Cardiac muscle cell (in vitro differentiated cells and primary cell): ENCODE measurements around the gene APOA1. TPM values are rescaled to one million over a fixed set of nuclear protein-coding genes. Genes with fewer than 3 reads are reported as not detected.

Experiments used
- DNase-seq, 2 donors: peaks; one replicate each; pipeline versions ENCODE4 v3.0.0 to v3.0.0-alpha.2; 2010 to 2017; ENCODE audit warnings: low read depth in 1 of 2, low spot score in 1 of 2
- H3K27ac ChIP-seq: fragments of 200-600 bp; sonication (generic); 2 replicates; pipeline ENCODE4 v1.5.1; 2016
- H3K27me3 ChIP-seq: fragments of 200-600 bp; sonication (generic); 2 replicates; pipeline ENCODE4 v1.6.0; 2016; ENCODE audit warnings: control low read depth
- H3K36me3 ChIP-seq: fragments of 200-600 bp; sonication (generic); 2 replicates; pipeline ENCODE4 v1.5.1; 2016; ENCODE audit warnings: control low read depth
- H3K4me1 ChIP-seq: fragments of 200-600 bp; sonication (generic); 2 replicates; pipeline ENCODE4 v1.8.1; 2017; ENCODE audit warnings: low read depth, mild to moderate bottlenecking, mixed run types
- H3K4me3 ChIP-seq: fragments of 200-600 bp; sonication (generic); 2 replicates; pipeline ENCODE4 v1.5.1; 2016; ENCODE audit warnings: mild to moderate bottlenecking
- H3K9me3 ChIP-seq: fragments of 200-600 bp; sonication (generic); 2 replicates; pipeline ENCODE4 v1.5.1; 2017; ENCODE audit warnings: low read depth, mild to moderate bottlenecking, control low read depth
- CTCF ChIP-seq: IDR thresholded peaks from 2 replicates; pipeline ENCODE4 v1.5.1; 2012; ENCODE audit warnings: low read depth, mild to moderate bottlenecking, low read length
- polyA plus RNA-seq: library from polyadenylated mRNA; unstranded; fragments of >200 nt; fragmentation: Nextera tagmentation; extraction: Ambion mirVana; gene quantifications from 2 replicates; pipeline ENCODE4 v1.2.1, GENCODE V29; 2016
- total RNA-seq: library from RNA; depleted of rRNA; stranded (reverse); fragments of >200 nt; gene quantifications from 2 replicates; pipeline ENCODE4 v1.2.3, GENCODE V29; 2016

Gene APOA1
- total and polyA plus RNA-seq, 2 experiments from 2014 or later, result 56.3 to 117 TPM

DNA sequence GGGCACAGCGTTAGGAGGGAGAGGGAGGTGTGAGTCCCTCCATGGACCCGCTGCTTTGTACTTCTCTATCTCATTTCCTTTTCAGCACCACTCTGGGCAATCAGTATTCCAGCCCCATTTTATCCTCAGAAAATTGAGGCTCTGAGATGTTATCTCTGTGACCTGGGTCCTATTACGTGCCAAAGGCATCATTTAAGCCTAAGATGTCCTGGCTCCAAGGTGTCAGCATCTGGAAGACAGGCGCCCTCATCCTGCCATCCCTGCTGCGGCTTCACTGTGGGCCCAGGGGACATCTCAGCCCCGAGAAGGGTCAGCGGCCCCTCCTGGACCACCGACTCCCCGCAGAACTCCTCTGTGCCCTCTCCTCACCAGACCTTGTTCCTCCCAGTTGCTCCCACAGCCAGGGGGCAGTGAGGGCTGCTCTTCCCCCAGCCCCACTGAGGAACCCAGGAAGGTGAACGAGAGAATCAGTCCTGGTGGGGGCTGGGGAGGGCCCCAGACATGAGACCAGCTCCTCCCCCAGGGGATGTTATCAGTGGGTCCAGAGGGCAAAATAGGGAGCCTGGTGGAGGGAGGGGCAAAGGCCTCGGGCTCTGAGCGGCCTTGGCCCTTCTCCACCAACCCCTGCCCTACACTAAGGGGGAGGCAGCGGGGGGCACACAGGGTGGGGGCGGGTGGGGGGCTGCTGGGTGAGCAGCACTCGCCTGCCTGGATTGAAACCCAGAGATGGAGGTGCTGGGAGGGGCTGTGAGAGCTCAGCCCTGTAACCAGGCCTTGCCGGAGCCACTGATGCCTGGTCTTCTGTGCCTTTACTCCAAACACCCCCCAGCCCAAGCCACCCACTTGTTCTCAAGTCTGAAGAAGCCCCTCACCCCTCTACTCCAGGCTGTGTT is 8.5 kb downstream of the APOA1 start:
- DNase-seq, result no peak
- Histone ChIP-seq H3K9me3 (no peaks in the 10 kb centered on the region), H3K27me3 (no peaks in the 10 kb centered on the region), H3K36me3 (no peaks in the 10 kb centered on the region), H3K4me1 (peaks cover 29% of the 10 kb centered on the region), H3K27ac (peak overlapping the region; percentile 31), H3K4me3 (no peak overlapping the region)
- no peak for TF ChIP-seq CTCF

GRCh38 chr11:116827461-116827860 is 10.0 kb downstream of the APOA1 start:
- DNase-seq, result no peak
- no peak overlapping the region for H3K27ac ChIP-seq
- H3K9me3 ChIP-seq, result no peaks in the 10 kb centered on the region
- peaks cover 38% of the 10 kb centered on the region for H3K4me1 ChIP-seq
- H3K4me3 ChIP-seq, result no peak overlapping the region
- H3K36me3 ChIP-seq, result no peaks in the 10 kb centered on the region
- H3K27me3 ChIP-seq, result no peaks in the 10 kb centered on the region
- TF ChIP-seq CTCF, result no peak

DNA sequence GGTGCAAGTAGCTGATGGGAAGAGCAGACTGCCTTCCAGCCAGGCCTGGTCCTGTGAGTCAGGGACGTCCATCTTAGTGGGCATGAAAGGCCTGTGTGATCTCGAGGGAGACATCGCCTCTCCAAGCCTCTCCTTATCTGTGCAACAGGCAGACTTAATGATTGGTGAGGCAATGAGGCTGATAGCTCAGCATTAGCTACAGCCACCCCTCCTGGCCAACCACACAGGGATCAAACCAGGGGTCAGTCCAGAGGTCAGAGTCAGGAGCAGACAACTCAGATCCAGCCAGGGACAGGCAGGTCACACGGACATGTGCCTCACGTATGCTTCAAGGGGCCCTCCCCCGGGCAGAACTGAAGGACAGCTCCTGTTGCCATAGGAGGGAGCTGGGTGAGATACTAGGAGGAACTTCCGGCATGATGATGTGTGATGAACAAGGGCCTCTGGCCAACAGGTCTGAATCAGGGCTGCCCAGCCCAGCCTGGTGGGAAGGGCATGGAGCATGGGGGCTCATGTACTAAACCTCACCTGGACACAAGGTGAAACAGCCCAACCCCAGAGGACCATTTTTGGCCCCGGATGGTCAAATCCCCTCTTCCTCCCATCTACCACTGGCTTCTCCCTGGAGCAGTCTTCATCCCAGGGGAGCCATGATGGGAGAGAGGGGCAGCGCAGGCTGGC is 10.5 kb downstream of the APOA1 start:
- TF ChIP-seq CTCF, result no peak
- Histone ChIP-seq H3K9me3 (no peaks in the 10 kb centered on the region), H3K27ac (peak overlapping the region; percentile 33), H3K4me1 (peaks cover 38% of the 10 kb centered on the region), H3K36me3 (no peaks in the 10 kb centered on the region), H3K27me3 (no peaks in the 10 kb centered on the region), H3K4me3 (no peak overlapping the region)
- DNase-seq, result peak in 1 of 2 donors; percentile 10

DNA sequence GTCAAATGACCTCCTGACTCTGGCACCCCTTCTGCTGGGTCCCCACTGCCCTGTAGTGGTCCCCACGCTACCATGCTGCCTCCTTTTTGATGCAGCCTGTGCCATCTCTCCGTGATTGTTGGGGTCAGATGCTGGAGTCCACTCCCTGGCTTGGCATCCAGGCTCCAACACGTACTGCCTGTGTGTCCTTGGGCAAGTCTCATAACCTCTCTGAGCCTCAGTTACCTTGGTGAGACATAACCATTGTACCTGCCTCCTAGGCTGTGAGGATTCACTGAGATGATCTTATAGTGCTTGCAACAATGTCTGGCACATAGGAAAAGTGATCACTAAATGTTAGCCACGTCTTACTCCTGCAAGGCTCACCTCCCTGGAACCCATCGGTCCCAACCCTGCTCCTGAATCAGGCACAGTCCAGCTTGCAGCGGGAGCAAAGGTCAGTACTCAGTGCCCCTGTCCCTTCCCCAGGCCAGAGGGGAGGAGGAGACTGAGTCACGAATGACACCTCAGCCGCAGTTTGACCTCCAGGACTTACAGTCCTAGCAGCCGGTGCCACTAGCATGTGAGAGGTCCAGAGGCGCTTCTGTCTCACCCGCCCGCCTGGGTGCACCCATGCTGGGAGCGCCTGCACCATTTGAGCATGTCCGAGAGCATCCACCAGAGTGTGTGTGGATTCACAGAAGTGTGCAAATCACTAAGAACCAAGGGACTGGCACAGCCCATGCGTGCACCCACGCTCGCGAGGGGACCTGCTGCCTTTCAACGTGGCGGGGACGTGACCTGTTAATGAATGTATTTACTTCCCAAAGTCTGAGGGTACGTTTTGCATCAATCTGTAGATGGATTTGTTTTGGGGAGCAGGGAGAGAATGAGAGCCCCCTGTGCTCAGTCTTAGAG is 11.3 kb downstream of the APOA1 start:
- Histone ChIP-seq H3K36me3 (no peaks in the 10 kb centered on the region), H3K4me1 (peaks cover 38% of the 10 kb centered on the region), H3K4me3 (no peak overlapping the region), H3K27me3 (no peaks in the 10 kb centered on the region), H3K9me3 (no peaks in the 10 kb centered on the region), H3K27ac (peak overlapping the region; percentile 33)
- DNase-seq, result no peak
- no peak for TF ChIP-seq CTCF

DNA sequence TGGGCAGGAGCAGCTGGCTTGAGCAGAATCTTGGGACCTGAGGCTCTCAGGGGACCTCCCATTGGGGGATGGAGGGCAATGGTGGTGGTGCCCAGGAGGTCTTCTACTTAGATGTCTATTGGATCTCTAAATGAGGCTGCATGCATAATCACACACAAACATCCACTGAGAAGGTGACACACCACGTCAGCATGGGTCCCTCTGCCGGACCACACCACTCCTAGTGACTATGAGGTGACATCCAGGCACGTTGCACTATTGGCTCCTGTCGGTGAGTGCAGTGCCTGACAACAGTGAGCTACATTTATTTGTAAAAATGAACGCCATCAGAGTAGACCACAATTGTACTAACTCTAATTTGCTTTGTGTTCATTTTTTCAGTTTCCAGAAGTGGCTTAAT is 12.0 kb downstream of the APOA1 start:
- Histone ChIP-seq H3K9me3 (no peaks in the 10 kb centered on the region), H3K27ac (no peak overlapping the region), H3K36me3 (no peaks in the 10 kb centered on the region), H3K27me3 (no peaks in the 10 kb centered on the region), H3K4me3 (no peak overlapping the region), H3K4me1 (peaks cover 38% of the 10 kb centered on the region)
- DNase-seq, result no peak
- no peak for TF ChIP-seq CTCF
